HG02759 (cell line): ENCODE results near the gene PAEP.
"Not testable (repeated sequence)": the region's sequence is repeated elsewhere in the genome, so short reads cannot be mapped to it uniquely, and the experiment has no call there.

ENCODE experiments used
- ATAC-seq: cut with Tn5 transposase; IDR thresholded peaks from one replicate; pipeline ENCODE4 v1.9.1; 2021; ENCODE audit warnings: mild to moderate bottlenecking, moderate library complexity; ENCODE audit not compliant: unreplicated experiment

PAEP gene

DNA sequence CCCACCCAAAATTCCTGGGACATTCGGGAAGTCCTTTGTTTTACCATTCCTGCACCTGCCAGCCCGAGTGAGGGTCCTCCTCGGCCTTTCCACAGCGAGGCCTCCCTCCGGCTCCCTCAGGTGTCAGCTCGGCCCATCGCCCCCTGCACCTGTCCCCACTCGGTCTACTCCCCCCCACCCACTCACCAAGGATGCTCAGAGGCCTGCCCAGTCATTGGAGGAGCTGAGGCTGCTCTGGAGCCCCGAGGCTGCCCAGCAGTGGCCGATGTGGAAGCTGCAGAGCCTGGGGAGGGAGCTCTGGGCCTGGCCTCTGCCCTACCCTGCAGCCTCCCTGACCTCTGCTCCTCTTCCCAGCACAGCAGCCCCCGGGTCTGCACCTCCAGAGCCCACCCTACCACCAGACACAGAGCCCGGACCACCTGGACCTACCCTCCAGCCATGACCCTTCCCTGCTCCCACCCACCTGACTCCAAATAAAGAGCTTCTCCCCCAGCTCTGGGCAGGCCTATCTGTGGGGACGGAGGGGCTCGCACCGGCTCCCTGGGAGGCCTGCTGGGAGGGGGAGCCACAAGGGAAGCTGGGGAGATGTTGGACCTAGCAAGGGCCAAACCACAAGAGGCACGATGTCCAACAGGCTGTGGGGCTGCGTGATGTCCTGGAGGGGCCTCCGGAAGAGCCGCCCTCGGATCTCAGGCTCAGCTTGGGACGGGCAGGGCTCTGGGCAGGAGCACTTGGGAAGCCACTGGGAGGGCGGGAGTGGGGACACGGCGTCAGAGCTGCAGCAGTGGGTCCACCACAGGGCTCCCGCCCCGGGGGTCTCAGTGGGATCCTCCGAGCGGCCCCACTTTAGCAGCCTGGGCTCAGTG, 11.8 kb upstream of the PAEP start:
- ATAC-seq: not testable (repeated sequence)

DNA sequence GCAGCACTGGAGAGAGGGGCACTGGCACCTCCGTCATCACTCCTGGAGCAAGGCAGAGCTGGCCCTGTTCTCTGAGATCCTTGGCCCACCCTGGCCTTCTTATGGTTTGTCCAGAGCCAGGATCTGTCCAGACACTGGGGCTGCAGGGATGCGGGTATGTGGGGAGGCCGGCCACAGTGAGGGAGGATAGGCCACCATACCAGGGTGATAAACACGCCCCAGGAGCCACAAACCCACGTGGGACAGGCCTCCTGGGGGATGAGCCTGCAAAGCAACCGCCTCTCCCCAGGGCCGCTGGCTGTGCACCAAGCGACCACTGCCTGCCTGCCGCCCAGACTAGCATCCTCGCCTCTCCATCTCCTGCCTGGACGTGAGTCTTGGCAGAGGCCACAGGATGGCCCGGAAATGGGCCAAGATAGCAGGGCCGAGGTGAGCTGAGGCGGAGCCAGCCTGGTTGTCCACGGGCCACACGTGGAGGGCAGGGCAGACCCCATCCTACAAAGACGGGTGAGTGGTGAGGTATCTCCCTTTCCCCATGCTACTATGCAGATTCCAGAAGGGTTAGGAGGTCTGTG, 11.1 kb upstream of the PAEP start:
- no peak for ATAC-seq

- ATAC-seq: no peak
Observed at GRCh38 chr9:135551031-135551430, 10.5 kb upstream of the PAEP start.

DNA sequence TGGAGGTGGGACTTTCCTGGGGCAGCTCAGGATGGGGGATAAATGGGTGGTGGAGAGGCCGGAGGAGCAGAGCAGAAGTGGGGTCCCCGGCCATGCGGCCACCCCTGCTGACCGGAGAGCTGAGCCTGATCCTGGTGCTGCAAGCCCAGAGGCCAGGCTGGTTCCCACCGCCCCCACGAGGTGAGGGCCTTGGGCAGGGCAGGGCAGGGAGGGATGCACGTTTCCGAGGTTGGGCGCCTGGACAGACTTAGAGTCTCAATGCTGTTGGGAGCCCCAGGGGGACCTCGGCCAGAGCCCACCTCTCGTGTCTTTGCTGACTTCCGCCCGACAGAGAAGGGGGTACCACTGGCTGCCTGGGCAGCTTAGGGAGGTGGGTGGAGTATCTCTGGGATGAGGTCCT, 10.1 kb upstream of the PAEP start:
- no peak for ATAC-seq

DNA sequence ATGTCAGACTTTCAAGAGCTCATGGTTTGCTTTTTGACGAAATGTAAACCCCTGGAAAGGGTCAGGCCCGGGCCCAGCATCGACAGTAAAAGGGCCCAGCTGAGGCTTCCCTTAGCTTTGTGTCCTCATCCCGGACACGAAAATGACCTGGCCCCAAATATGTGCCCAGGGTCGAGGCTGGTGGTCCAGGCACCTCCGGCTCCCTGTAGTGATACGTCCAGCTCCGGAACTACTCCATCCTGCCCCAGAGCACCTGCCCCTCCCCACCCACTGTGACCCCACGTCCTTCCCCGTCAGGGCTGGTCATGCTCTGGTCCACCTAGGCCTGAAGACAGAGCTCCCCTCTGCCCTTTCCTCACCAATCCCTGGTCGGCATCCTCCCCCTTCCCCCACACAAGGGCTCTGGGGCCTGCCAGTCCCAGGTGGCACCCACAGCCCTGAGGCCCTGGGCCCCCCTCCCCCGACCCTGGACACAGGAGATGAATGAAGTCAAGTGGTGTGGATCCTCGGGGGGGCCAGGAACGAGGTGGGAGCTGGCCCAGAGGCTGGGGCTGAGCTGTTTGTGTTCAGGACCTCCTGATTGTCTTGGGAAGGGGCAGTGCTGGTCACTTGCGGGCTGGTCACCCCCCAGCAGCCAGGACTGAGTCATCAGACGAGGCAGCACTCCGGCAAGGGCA, 9.4 kb upstream of the PAEP start:
- no peak for ATAC-seq

DNA sequence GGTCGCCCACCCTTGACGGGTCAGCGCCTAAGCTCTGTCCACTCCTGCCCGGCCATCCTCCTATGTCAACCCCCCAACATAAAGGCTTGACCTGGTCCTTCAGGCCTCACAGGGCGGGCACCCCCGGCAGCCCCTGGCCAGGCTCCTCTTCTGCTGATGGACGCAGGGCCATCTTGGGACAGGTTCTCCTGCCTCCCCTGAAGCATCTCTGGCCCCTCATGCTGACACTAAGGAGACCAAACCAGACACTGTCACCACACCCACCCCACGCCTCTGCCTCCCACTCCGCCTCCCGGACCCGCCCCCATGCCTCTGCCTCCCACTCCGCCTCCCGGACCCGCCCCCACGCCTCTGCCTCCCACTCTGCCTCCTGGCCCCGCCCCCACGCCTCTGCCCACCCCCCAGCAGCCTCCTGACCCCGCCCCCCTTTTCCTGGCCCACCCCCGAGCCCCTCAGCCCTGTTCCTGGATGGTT, 8.8 kb upstream of the PAEP start:
- ATAC-seq: no peak

- ATAC-seq: no peak
Observed at GRCh38 chr9:135554718-135555117, 6.8 kb upstream of the PAEP start.

- no peak for ATAC-seq
Observed at GRCh38 chr9:135555203-135555602, 6.4 kb upstream of the PAEP start.

DNA sequence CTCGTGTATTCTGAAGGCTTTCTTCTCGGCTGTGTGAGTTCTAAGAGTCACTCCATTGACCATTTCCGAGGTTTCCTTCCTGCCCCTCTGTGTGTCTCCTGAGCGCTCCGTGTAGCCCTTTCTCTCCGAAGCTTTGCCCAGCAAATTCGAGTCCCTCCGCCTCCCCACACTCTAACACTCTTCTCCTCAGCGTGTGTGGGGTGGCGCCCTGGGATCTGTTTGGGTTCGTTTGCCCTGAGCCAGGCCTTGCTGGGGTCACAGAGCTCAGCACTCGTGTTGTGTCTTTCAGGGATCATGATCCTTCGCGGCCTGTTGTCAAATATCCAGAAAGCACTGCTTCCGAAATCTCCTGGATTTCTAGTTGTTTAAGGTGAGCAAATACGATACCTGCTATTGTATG, 5.6 kb upstream of the PAEP start:
- ATAC-seq: no peak

GRCh38 chr9:135559606-135560005, 1.9 kb upstream of the PAEP start:
- no peak for ATAC-seq

GRCh38 chr9:135562235-135562745, 734 bp downstream of the PAEP start:
- no peak for ATAC-seq

DNA sequence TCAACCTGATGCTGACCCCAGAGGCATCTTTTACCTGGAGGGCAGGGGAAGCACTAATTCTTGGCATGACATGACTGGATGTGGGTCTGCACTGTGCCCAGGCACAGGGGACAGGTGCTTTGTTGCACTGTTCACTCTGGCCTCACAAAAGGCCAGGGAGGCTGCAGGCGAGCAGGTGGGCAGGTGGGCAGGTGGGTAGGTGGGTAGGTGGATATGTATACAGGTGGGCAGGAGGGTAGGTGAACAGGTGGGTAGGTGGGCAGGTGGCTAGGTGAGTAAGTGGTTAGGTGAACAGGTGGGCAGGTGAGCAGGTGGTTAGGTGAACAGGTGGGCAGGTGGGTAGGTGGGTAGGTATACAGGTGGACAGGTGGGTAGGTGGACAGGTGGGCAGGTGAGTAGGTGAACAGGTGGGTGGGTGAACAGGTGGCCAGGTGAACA, 1.5 kb downstream of the PAEP start:
- ATAC-seq: no peak

DNA sequence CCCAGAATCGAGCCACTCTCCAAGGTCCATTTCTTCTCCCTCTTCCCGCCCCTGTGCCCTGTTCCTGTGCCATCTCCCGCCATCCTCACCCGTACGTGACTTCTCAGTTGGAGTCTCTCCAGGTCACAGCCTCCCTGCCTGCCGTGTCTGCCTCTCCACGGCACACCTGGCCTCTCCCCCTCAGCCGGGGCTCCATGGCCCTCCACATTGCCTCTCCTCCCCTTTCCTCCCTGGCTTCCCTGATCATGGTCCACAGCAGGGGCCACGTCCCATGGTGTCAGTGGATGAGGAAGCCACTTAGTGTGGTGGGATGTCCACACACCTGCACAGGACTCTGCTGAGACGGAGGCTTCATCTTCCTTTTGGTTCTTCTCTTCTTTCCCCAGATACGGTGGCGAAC, 2.3 kb downstream of the PAEP start:
- no peak for ATAC-seq

DNA sequence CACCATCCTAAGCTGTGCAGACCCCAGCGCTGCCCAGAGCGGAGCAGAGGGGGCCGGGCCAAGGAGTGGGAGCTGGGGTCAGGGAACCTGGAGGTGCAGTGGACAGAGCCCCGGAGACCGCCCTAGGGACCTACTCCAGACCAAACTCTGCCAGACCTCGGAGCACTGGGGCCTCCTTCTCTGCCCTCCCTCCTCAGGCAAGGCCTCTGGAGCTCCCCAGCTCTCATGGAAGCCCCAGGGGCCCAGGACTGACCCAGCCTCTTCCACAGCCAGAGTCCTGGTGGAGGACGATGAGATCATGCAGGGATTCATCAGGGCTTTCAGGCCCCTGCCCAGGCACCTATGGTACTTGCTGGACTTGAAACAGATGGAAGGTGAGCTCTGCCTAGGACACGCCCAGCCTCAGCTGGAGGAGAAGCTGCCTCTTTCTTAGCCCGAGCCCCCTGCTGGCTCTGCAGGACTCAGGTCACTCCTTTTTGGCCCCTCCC, 3.6 kb downstream of the PAEP start:
- no peak for ATAC-seq

DNA sequence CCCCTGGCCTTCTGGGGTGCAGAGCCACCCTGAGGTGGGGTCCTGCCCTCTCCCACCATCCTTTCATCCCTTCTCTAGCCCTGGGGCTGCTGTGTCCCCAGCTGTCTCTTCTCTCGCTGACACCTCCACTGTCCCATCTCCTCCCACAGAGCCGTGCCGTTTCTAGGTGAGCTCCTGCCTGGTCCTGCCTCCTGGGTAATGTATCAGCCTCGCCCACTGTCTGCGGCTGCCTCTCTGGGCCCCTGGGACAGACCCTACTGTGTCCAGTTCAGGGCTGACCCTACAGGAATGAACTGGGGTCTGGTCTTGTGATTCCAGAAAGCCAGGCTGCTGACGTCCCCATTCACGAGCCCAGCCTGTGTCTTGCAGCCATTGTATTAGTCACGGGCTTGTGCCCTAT, 4.1 kb downstream of the PAEP start:
- ATAC-seq: no peak

- ATAC-seq: no peak
Observed at GRCh38 chr9:135566552-135566951, 5.0 kb downstream of the PAEP start.

DNA sequence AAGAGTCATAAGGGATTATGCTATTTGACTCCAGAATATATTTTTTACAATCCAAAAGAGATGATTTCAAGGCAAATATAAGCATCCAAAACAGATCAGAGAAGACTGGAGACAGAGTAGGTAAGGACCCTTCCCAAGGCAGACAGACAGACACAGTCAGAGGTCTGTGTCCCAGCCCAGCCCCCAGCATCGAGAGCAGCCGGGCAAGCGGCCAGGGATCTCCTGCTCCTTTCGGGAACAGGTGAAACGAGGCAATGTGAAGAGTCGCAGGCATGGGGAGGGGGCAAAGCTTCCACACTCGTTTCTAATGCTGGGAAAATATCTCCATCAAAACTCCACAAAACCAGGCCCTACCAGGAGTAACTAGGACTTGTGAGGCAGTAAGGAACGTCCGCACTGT, 5.8 kb downstream of the PAEP start:
- no peak for ATAC-seq

DNA sequence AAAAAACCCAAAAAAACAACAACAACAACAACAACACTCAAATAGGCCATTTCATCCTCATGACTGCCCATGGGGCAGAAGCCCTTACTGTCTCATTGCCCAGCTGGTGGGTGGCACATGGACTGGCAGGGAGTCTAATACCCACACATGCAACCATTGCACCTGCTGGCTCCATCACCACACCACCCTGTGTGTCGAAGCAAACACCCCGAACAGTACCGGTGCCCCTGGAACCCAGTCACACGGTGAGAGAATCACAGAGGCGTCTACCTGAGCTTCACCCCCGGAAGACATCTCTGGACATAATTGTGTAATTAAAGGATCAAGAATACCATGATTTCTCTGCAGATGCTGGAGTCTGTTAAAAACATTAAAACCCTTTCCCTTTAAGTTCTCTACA, 6.5 kb downstream of the PAEP start:
- no peak for ATAC-seq

GRCh38 chr9:135570456-135570855, 8.9 kb downstream of the PAEP start:
- ATAC-seq: no peak

- ATAC-seq: no peak
Observed at GRCh38 chr9:135572233-135572632, 10.7 kb downstream of the PAEP start.

DNA sequence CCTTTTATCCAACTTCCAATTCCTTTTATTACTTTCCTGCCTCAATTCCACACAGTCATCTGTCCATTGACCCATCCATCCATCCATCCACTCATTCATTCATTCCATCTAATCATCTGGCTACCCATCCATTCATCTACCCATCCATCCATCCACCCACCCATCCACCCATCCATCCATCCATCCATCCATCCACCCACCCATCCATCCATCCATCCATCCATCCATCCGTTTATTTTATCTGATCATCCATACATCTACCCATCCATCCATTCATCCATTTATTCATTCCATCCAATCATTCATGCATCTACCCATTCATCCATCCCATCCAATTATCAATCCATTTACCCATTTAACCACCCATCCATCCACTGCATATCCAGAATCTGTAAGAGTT, 11.6 kb downstream of the PAEP start:
- ATAC-seq: no peak

GRCh38 chr9:135574331-135574730, 12.8 kb downstream of the PAEP start:
- ATAC-seq: no peak
